ENCODE results near the gene COPS8.
A peak's percentile ranks its signal among the peaks of the same experiment; 100 is the strongest.

Gene COPS8

GRCh38 chr2:237085248-237086221 lies at the start of gene COPS8:
TSS of gene COPS8 (plus strand) at chr2:237085889. CDS start at chr2:237085965, 76 bp downstream.
- DNase-seq, result peak; percentile 39

DNA sequence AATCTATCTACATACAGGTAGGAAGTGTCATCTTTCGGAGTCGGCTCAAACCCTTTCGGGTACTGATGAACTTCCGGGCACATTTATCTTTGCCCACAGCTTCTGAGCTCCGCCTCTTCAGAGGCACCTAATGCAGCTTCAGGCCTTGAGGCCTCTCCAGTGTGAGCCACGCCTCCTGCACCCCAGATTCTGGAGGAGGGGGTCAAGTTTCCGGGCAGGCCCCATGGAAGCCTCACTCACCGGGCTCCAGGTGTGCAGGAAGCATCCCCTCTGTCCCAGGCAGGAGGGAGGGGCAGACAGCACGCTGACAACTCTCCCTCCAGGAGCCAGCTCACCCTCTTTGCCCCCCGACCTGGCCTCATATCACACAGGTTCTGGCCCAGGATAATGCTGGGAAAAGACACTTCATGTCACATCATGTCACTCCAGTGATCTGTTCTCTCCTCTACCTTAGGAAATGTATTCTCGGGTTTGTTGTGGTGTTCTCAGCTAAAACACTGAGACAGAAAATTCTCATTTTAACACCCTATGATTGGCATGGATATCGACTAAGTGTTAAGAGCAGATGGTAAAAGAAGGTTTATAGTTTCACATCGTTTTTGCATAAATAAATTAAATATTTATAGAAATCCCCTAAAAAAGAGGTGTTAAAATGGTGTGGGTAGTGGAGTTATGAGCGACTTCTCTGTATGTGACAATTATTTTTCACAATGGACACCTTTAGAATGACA lies 46.2 kb upstream of the COPS8 start:
- DNase-seq, result no peak

DNA sequence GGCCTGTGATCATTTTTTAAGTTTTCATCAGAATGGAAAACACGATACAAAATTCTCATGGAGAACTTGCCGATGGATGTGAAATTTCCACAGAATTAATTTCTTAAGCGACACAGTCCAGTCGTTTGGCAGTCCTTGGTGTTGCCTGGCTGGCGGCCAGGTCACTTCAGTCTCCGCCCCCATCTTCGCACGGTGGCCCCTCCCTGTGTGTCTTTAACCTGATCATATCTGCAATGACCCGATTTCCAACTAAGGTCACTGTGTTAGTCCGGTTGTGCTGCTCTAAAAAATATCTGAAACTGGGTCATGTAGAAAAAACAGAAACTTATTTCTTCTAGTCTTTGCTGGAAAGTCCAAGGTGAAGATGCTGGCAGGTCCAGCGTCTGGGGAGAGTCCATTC lies 44.5 kb upstream of the COPS8 start:
- no peak for DNase-seq

DNA sequence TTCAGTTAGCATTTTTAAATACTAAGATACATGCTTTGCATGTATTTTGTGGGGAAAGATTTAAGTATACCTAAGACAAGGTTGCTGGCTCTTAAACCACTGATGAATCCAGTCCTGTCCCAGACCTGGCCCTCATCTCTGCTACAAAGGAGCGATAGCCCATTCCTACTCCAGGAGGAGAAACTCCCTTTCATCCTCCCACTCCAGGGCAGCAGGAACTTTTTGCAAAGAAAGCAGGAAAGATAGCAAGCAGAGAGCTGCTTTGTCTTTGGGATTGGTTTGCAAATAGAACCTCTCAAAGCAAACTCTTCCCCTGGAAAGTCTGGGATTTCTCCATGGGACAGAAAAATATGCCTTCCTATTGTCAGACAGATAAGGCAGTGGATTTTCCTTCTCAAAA lies 43.6 kb upstream of the COPS8 start:
- DNase-seq, result no peak

- no peak for DNase-seq
Measured at GRCh38 chr2:237043866-237044265, 41.8 kb upstream of the COPS8 start.

DNA sequence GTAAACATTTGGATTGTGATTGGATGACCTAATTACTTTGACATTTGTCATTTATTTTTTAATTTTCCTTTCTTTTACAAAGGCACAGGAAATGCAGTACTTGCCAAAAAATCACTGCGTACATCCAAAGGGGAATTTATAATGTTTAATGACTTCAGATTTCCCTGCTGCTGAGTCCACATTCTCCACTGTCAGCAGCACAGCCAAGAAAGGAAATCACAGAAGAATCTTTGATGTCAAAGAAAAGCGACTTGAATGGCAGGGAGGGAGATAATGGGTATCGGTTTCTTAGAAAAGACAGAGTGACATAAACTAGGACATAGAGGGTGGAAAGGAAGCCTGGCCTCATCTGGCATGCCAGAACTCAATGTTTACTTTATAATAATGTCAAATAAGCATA lies 41.4 kb upstream of the COPS8 start:
- no peak for DNase-seq

DNA sequence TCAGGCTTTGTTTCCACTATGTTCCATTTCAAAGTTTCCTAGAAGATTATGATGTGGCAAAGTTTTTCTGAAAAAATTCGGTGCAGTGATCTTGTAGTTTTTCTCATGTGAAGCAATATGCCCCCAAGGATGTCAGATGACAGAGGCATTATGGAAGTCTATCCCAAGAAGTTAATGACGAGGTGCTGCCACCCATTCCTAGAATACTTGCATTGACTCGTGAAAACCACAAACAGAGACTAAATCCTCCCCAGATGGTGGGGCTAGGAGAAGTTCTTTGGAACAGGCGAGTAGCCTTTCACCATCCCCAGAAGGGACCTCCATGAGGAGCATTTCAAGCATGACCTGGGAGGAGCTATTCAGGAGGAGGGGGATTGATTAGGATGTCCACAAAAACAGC lies 40.2 kb upstream of the COPS8 start:
- DNase-seq, result no peak

GRCh38 chr2:237048595-237048994 lies 37.1 kb upstream of the COPS8 start:
- DNase-seq, result no peak

- DNase-seq, result no peak
Measured at GRCh38 chr2:237051861-237052260, 33.8 kb upstream of the COPS8 start.

DNA sequence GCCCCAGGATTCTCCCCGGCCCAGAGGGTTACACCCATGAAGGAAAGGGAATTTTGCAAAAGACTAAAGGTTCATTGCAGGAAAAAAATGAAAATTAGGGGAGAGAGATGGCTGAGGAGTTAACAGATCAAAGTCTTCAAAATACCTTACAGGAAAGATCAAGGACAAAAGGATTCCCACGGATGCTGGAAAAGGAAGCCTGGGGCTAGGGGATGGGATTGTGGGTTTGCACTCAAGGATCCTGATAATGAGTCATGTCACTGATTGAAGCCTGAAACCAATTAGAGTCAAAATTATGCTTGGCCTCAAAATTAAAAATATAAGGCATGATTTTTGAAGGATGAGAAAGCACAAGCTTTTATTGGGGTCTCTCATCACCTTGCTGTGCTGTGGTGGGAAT lies 32.6 kb upstream of the COPS8 start:
- no peak for DNase-seq

GRCh38 chr2:237055386-237056100 lies 30.1 kb upstream of the COPS8 start:
- no peak for DNase-seq

DNA sequence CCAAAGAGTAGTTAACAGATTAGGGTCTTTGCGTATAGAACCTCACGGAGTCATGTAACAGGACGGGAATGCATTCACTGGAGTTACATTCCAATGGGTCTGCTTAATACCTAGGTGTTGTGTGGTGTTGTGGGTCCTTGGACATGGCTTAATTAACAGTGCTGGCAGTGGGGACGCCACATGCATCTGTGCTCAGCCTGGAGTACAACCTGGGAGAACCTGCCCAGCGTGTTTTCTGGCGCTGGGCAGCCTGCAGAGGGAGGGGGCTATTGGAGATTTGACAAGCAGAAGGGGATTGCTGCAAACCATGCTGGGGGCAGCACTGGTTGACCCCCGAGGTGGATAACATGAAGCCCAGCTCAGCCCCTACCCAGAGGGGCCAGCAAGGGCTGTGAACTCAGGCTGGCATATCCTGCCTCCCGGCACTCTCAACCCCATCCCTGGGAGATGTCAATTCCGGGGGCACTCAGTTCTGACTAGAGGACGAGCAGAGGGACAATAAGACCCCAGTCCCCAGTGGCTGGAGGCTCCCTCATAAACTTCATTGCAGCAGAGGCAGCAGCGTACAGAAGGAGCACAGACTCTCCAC lies 29.3 kb upstream of the COPS8 start:
- no peak for DNase-seq

- DNase-seq, result no peak
Measured at GRCh38 chr2:237057107-237057506, 28.6 kb upstream of the COPS8 start.

DNA sequence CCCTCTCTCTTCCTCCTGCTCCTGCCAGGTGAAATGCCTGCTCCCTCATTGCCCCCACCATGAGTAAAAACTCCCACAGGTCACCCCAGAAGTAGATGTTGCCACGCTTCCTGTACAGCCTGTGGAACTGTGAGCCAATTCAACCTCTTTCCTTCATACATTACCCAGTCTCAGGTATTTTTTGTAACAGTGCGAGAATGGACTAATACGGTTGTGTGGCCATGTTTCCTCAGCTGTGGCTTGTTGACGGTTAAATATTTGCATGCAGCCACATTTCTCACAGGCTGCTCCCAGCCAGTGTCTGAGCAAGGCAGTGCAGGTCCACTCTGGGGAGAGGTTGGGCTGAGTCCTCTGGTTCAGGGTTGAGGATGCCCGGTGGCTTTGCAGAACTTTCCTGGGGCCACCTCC lies 27.8 kb upstream of the COPS8 start:
- DNase-seq, result no peak

- DNase-seq, result no peak
Measured at GRCh38 chr2:237058423-237058822, 27.3 kb upstream of the COPS8 start.

- no peak for DNase-seq
Measured at GRCh38 chr2:237059155-237059875, 26.4 kb upstream of the COPS8 start.

DNA sequence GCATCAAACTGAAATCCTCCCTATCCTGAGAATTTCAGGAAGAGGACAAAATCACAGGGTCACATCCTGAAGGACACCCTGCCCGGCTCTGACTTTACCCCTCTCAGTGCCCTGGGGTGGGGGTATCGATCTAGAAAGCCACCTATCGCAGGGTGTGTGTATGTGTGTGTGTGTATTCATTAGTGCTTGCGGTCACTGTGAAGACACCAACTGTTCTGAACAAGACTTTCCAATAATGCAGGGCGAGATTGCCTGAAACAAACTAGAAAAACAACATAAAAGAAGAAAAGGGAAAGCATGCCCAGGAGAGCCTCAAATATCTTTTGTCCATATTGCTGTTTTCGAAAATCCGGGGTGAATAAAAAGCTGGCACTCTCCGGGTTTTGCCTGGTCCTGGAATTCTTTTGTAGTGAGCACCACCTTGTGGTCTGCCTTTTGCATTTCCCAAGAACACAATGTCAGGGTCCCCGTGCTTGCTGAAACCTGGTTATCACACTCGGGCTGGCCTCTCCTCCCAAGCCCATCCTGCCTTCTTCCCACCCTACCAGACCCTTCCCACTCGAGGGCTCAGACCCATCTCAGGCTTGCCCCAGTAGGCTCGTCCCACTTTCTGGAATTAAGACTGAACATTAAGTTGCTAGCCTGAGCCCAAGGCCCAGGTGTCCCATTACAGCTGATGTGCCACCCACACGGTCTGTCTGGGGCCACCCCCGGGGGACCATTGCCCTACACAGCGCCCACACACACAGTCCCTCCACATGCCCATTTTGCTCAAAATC lies 25.0 kb upstream of the COPS8 start:
- DNase-seq, result no peak

- DNase-seq, result no peak
Measured at GRCh38 chr2:237061356-237061755, 24.3 kb upstream of the COPS8 start.

DNA sequence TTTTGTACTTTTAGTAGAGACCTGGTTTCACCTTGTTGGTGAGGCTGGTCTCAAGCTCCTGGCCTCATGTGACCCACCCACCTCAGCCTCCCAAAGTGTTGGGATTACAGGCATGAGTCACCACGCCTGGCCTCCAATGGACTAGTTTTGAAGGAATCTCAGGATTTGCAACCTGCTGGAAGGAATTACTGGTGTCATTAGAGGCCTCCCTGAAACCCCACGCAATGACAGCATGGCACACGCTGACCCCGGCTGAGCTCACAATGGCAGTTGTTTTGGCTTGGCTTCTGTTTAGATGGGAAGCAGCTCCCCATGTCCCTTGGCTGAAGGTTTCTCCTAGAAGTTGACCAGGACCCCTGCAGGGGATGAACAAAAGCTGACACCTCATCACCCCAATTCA lies 23.1 kb upstream of the COPS8 start:
- no peak for DNase-seq

DNA sequence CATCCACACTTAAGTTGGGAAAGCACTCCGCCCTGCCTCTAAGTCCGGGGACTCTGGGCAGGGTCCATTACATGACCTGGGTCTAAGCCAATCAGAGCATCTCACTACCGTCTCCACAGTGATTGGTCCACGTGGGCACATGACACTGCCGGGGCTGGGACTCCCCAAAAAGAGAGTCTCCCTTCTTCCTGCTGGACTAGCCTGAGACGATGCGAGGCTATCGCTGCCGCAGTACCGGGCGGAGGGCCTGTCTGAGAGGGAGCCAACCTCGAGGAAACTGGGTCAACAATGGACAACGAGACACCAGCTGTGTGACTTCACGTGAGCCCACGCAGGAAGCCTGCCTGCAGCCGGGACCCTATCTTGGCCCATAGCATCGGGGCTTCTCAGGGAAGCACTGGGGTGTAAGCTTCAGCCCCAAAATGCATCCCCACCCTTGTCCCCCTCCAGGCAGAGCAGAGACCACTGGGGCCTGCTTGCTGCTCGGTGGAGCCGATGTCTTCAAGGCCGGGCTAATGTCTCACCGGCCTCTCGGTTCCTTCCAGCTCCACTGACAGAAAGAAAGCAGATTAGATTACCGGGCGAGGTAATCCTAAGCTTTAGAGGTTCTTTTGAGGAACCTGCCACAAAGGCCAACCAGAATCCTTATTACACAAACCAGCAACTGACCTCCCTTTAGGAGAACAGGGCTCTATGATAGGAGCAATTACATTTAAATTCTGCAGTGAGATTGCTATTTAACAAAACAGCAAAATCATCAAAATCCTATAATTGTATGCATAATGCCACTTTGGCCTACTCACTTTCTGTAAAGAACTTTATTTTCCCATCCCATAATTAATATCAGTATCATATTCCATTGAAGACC lies 21.3 kb upstream of the COPS8 start:
- DNase-seq, result no peak

- no peak for DNase-seq
Measured at GRCh38 chr2:237065071-237065377, 20.7 kb upstream of the COPS8 start.
